ENCODE results near the gene NUP58. TPM values are rescaled to one million over a fixed set of nuclear protein-coding genes. Genes with fewer than 3 reads are reported as not detected.

Gene NUP58
- polyA plus RNA-seq, 1 experiment, result 46.2 TPM

DNA sequence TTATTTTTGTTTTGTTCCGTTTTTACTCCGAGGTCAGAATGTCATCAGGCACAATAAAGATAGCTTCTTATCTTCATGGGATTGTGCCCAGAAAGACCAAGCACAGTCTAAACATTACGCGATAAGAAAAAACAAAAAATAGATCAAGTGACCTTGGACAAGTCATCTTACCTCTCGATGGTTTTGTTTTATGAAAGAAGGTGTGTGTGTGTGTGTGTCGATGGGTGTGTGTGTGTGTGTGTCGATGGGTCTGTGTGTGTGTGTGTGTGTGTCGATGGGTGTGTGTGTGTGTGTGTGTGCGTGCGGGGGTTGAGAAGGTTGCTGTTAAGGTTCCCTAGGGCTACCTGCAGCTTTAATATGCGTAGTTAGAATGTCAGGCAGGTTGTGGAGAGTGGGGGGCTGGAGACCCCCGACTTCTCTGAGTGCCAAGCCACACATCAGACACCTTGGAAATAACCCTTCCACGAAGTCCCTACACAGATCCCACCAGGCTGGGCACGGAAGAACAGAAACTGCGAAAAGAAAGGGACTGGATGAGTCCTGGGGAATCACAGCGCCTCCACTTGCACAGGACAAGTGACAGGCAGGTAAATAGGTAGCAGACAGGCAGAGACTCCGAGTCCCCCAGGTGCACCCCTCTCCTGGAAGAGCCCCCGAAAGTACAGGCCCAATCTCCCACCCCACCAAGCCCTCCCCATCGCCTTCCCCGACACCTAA, 69.9 kb downstream of the NUP58 start:
- Histone ChIP-seq H3K4me3 (ENCODE audit: low read depth, low read length) (peak overlapping the region; percentile 22), H3K9me3 (ENCODE audit: control insufficient read depth, insufficient read depth, low read length) (no peaks in the 10 kb centered on the region; the same call in 1 of the 2 replicates), H3K27ac (ENCODE audit: low read depth, low read length) (no peak overlapping the region), H3K27me3 (ENCODE audit: control insufficient read depth, insufficient read depth, low read length) (peaks cover 46% of the 10 kb centered on the region)
- ChIA-PET POLR2A (no interaction called here), CTCF (interaction anchor here (0.7 kb wide), 1 partner anchor 264 kb away, joined by 3 read pairs; no protein-coding TSS in a partner anchor)
- TF ChIP-seq CTCF (IDR thresholded peaks at IDR 0.05; ENCODE audit: low read depth, low read length), result no peak
- no peak for DNase-seq (ENCODE audit: low read depth, low spot score)

DNA sequence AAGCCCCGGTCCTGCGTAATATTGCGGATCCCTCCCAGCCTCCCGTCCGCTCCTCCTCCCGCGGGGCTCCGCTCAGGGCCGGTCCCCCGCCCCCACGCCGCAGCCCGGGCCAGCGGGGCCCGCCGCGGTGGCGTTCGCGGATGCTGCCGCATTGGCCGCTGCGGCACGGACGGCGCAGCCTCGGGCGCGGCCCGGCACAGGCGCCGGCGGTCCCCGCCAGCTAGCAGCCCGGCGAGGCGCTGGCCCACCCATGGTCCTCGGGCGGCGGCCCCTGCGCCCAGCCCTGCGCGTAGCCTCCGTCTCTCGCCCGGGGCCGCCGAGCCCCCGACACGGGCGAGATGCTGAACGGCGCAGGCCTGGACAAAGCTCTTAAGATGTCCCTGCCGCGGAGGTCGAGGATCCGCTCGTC, 70.5 kb downstream of the NUP58 start, which contains the start of gene ATP8A2:
Gene ATP8A2, plus strand, starts transcription at position 100 of the 409 bp plus-strand sequence. Its CDS starts 239 bp downstream, at position 339.
- ChIA-PET CTCF (interaction anchor here (0.7 kb wide), 1 partner anchor 264 kb away, joined by 3 read pairs; no protein-coding TSS in a partner anchor), POLR2A (no interaction called here)
- TF ChIP-seq CTCF (IDR thresholded peaks at IDR 0.05; ENCODE audit: low read depth, low read length), result no peak
- Histone ChIP-seq H3K9me3 (ENCODE audit: control insufficient read depth, insufficient read depth, low read length) (no peaks in the 10 kb centered on the region; the same call in 1 of the 2 replicates), H3K27me3 (ENCODE audit: control insufficient read depth, insufficient read depth, low read length) (peaks cover 46% of the 10 kb centered on the region), H3K4me3 (ENCODE audit: low read depth, low read length) (peak within 1 kb of the TSS; percentile 40), H3K27ac (ENCODE audit: low read depth, low read length) (no peak within 1 kb of the TSS)
- no peak for DNase-seq (ENCODE audit: low read depth, low spot score)

- H3K27ac ChIP-seq (ENCODE audit: low read depth, low read length), result no peak overlapping the region
- ChIA-PET POLR2A (no interaction called here), CTCF (interaction anchor here (0.7 to 1.0 kb wide), 3 partner anchors 12 to 265 kb away, joined by 3 read pairs; no protein-coding TSS in a partner anchor)
- peak overlapping the region; percentile 40 for H3K4me3 ChIP-seq (ENCODE audit: low read depth, low read length)
- TF ChIP-seq CTCF (IDR thresholded peaks at IDR 0.05; ENCODE audit: low read depth, low read length), result no peak
- peaks cover 46% of the 10 kb centered on the region for H3K27me3 ChIP-seq (ENCODE audit: control insufficient read depth, insufficient read depth, low read length)
- no peak for DNase-seq (ENCODE audit: low read depth, low spot score)
- H3K9me3 ChIP-seq (ENCODE audit: control insufficient read depth, insufficient read depth, low read length), result no peaks in the 10 kb centered on the region; the same call in 1 of the 2 replicates
Measured at GRCh38 chr13:25372284-25373081, 71.1 kb downstream of the NUP58 start.

GRCh38 chr13:25375727-25376358, 74.4 kb downstream of the NUP58 start:
- peak; percentile 10 for DNase-seq (ENCODE audit: low read depth, low spot score)
- no peaks in the 10 kb centered on the region; the same call in 1 of the 2 replicates for H3K9me3 ChIP-seq (ENCODE audit: control insufficient read depth, insufficient read depth, low read length)
- H3K4me3 ChIP-seq (ENCODE audit: low read depth, low read length), result no peak overlapping the region
- peaks cover 31% of the 10 kb centered on the region for H3K27me3 ChIP-seq (ENCODE audit: control insufficient read depth, insufficient read depth, low read length)
- ChIA-PET CTCF (interaction anchor here (0.6 to 3.9 kb wide), 21 partner anchors 8 to 292 kb away, joined by 3 to 28 read pairs (median 4); no protein-coding TSS in a partner anchor), POLR2A (no interaction called here)
- peak; percentile 72 for TF ChIP-seq CTCF (IDR thresholded peaks at IDR 0.05; ENCODE audit: low read depth, low read length)
- H3K27ac ChIP-seq (ENCODE audit: low read depth, low read length), result no peak overlapping the region

All from AG04450 (cell line).